Loucy (cell line): ENCODE results near the gene RFWD3.

ENCODE experiments used
- H2AFZ ChIP-seq: fragments of 200-600 bp; sonication (generic); 2 replicates; pipeline ENCODE4 v1.6.0; 2016; ENCODE audit warnings: antibody characterized with exemption, mild to moderate bottlenecking, low read length, moderate library complexity
- H3F3A ChIP-seq: fragments of 200-600 bp; 2 replicates; pipeline ENCODE4 v1.6.0; 2016; ENCODE audit warnings: antibody characterized with exemption, low read depth, mild to moderate bottlenecking
- H3K27me3 ChIP-seq: fragments of 200-600 bp; sonication (generic); 2 replicates; pipeline ENCODE4 v1.6.1; 2014; ENCODE audit warnings: low read length, mild to moderate bottlenecking; ENCODE audit not compliant: insufficient read depth, poor library complexity, severe bottlenecking
- H3K36me3 ChIP-seq: fragments of 200-600 bp; sonication (generic); 2 replicates; pipeline ENCODE4 v1.6.1; 2016; ENCODE audit warnings: low read length; ENCODE audit not compliant: insufficient read depth
- H3K4me1 ChIP-seq: fragments of 200-600 bp; sonication (generic); 2 replicates; pipeline ENCODE4 v1.5.1; 2014; ENCODE audit warnings: low read length, mild to moderate bottlenecking; ENCODE audit not compliant: insufficient read depth, poor library complexity, severe bottlenecking
- H3K4me2 ChIP-seq: fragments of 200-600 bp; sonication (generic); 2 replicates; pipeline ENCODE4 v1.6.0; 2014; ENCODE audit warnings: antibody characterized with exemption, low read length, low read depth, mild to moderate bottlenecking; ENCODE audit not compliant: poor library complexity, severe bottlenecking
- H3K4me3 ChIP-seq: fragments of 200-600 bp; sonication (generic); 2 replicates; pipeline ENCODE4 v1.5.1; 2014; ENCODE audit warnings: low read length, mild to moderate bottlenecking, mixed read lengths; ENCODE audit not compliant: poor library complexity, severe bottlenecking
- H3K79me2 ChIP-seq: fragments of 200-600 bp; sonication (generic); 2 replicates; pipeline ENCODE4 v1.6.1; 2014; ENCODE audit warnings: low read length; ENCODE audit not compliant: insufficient read depth
- H3K9ac ChIP-seq: fragments of 200-600 bp; sonication (generic); 2 replicates; pipeline ENCODE4 v1.6.0; 2014; ENCODE audit warnings: mild to moderate bottlenecking, low read depth, low read length, moderate library complexity; ENCODE audit not compliant: poor library complexity, severe bottlenecking
- H3K9me2 ChIP-seq: fragments of 200-600 bp; sonication (generic); replicated peaks from 2 replicates; pipeline ENCODE4 v1.6.1; 2016; ENCODE audit warnings: low read depth, low read length, mixed read lengths
- H3K9me3 ChIP-seq: fragments of 200-600 bp; sonication (generic); 2 replicates; pipeline ENCODE4 v1.6.1; 2014; ENCODE audit warnings: mild to moderate bottlenecking, antibody characterized with exemption, low read length, low read depth; ENCODE audit not compliant: insufficient read depth
- H4K20me1 ChIP-seq: fragments of 200-600 bp; sonication (generic); 2 replicates; pipeline ENCODE4 v1.6.0; 2014; ENCODE audit warnings: antibody characterized with exemption, low read length, mild to moderate bottlenecking; ENCODE audit not compliant: insufficient read depth, poor library complexity, severe bottlenecking
- CTCF ChIP-seq: fragments of 200-600 bp; sonication (generic); conservative IDR thresholded peaks from 2 replicates; pipeline ENCODE4 v1.5.1; 2014; ENCODE audit warnings: mild to moderate bottlenecking, antibody characterized with exemption, low read length
- EZH2phosphoT487 ChIP-seq: fragments of 200-600 bp; IDR thresholded peaks from 2 replicates; pipeline ENCODE4 v1.6.1; 2018; ENCODE audit warnings: antibody characterized with exemption, mild to moderate bottlenecking, moderate library complexity, borderline replicate concordance

RFWD3 gene

GRCh38 chr16:74578838-74579237 lies 87.8 kb downstream of the RFWD3 start:
- peaks cover 14% of the 10 kb centered on the region for H4K20me1 ChIP-seq

GRCh38 chr16:74578433-74578832 lies 88.2 kb downstream of the RFWD3 start:
- Histone ChIP-seq H3K79me2 (peaks cover 81% of the 10 kb centered on the region), H3K9me2 (no peaks in the 10 kb centered on the region), H3K4me3 (no peak overlapping the region), H4K20me1 (peaks cover 14% of the 10 kb centered on the region), H3F3A (no peaks in the 10 kb centered on the region), H2AFZ (no peak overlapping the region), H3K9me3 (no peaks in the 10 kb centered on the region), H3K27me3 (no peaks in the 10 kb centered on the region), H3K4me1 (peaks cover 5% of the 10 kb centered on the region), H3K9ac (no peak overlapping the region), H3K4me2 (no peak overlapping the region), H3K36me3 (no peaks in the 10 kb centered on the region)
- TF ChIP-seq EZH2phosphoT487 (no peak), CTCF (no peak)

More at GRCh38 chr16:74578838-74579237, 87.8 kb downstream of the RFWD3 start:
- no peaks in the 10 kb centered on the region for H3K9me3 ChIP-seq
- H2AFZ ChIP-seq: no peak overlapping the region
- H3K4me1 ChIP-seq: peaks cover 5% of the 10 kb centered on the region
- no peak overlapping the region for H3K4me2 ChIP-seq
- H3K27me3 ChIP-seq: no peaks in the 10 kb centered on the region
- no peaks in the 10 kb centered on the region for H3K9me2 ChIP-seq
- no peak overlapping the region for H3K4me3 ChIP-seq
- no peak overlapping the region for H3K9ac ChIP-seq
- TF ChIP-seq CTCF (no peak), EZH2phosphoT487 (no peak)
- no peaks in the 10 kb centered on the region for H3K36me3 ChIP-seq
- peaks cover 81% of the 10 kb centered on the region for H3K79me2 ChIP-seq
- no peaks in the 10 kb centered on the region for H3F3A ChIP-seq

- peaks cover 5% of the 10 kb centered on the region for H3K4me1 ChIP-seq
- no peak overlapping the region for H3K4me2 ChIP-seq
- H3K9ac ChIP-seq: no peak overlapping the region
- H3K79me2 ChIP-seq: peaks cover 79% of the 10 kb centered on the region
- H3K9me3 ChIP-seq: no peaks in the 10 kb centered on the region
- H4K20me1 ChIP-seq: peaks cover 18% of the 10 kb centered on the region
- no peak for TF ChIP-seq CTCF
- no peak for TF ChIP-seq EZH2phosphoT487
- no peaks in the 10 kb centered on the region for H3K27me3 ChIP-seq
- no peaks in the 10 kb centered on the region for H3F3A ChIP-seq
- no peak overlapping the region for H2AFZ ChIP-seq
- H3K36me3 ChIP-seq: no peaks in the 10 kb centered on the region
- H3K9me2 ChIP-seq: no peaks in the 10 kb centered on the region
- no peak overlapping the region for H3K4me3 ChIP-seq
Measured at GRCh38 chr16:74577882-74578366, 88.8 kb downstream of the RFWD3 start.
